DOHH2 (cell line): ENCODE measurements around the gene PGS1.

Experiments used
- H3F3A ChIP-seq: fragments of 200-600 bp; sonication (generic), shearing (Covaris generic); 2 replicates; pipeline ENCODE4 v1.6.0; 2016; ENCODE audit warnings: antibody characterized with exemption, mild to moderate bottlenecking; ENCODE audit not compliant: control insufficient read depth, insufficient read depth
- H3K27ac ChIP-seq: fragments of 200-600 bp; sonication (generic); 2 replicates; pipeline ENCODE4 v1.5.1; 2014; ENCODE audit warnings: low read depth, mild to moderate bottlenecking, low read length, moderate library complexity
- H3K27me3 ChIP-seq: fragments of 200-600 bp; sonication (generic); 2 replicates; pipeline ENCODE4 v1.6.1; 2014; ENCODE audit warnings: mild to moderate bottlenecking, low read length, mixed read lengths; ENCODE audit not compliant: control insufficient read depth
- H3K36me3 ChIP-seq: fragments of 200-600 bp; sonication (generic); 2 replicates; pipeline ENCODE4 v1.6.1; 2014; ENCODE audit warnings: mild to moderate bottlenecking, low read length, moderate library complexity, mixed read lengths; ENCODE audit not compliant: control insufficient read depth
- H3K4me1 ChIP-seq: fragments of 200-600 bp; sonication (generic); 2 replicates; pipeline ENCODE4 v1.6.1; 2014; ENCODE audit warnings: mild to moderate bottlenecking, low read length, mixed read lengths; ENCODE audit not compliant: control insufficient read depth
- H3K4me2 ChIP-seq: fragments of 200-600 bp; sonication (generic); 2 replicates; pipeline ENCODE4 v1.6.0; 2014; ENCODE audit warnings: mild to moderate bottlenecking, low read length, moderate library complexity
- H3K4me3 ChIP-seq: fragments of 200-600 bp; sonication (generic); 2 replicates; pipeline ENCODE4 v1.5.1; 2014; ENCODE audit warnings: mild to moderate bottlenecking, low read length, mixed read lengths
- H3K79me2 ChIP-seq: fragments of 200-600 bp; sonication (generic); 2 replicates; pipeline ENCODE4 v1.6.1; 2014; ENCODE audit warnings: mild to moderate bottlenecking, low read length, mixed read lengths; ENCODE audit not compliant: control insufficient read depth
- H3K9me2 ChIP-seq: fragments of 200-600 bp; sonication (generic); replicated peaks from 2 replicates; pipeline ENCODE4 v1.6.1; 2014; ENCODE audit warnings: mild to moderate bottlenecking, low read length, mixed read lengths; ENCODE audit not compliant: control insufficient read depth
- H3K9me3 ChIP-seq: fragments of 200-600 bp; sonication (generic); 2 replicates; pipeline ENCODE4 v1.6.1; 2014; ENCODE audit warnings: antibody characterized with exemption, low read length, mixed read lengths; ENCODE audit not compliant: control insufficient read depth, insufficient read depth
- H4K20me1 ChIP-seq: fragments of 200-600 bp; sonication (generic); 2 replicates; pipeline ENCODE4 v1.6.0; 2014; ENCODE audit warnings: low read depth, mild to moderate bottlenecking, antibody characterized with exemption, low read length, moderate library complexity; ENCODE audit not compliant: control insufficient read depth, insufficient read depth
- EZH2phosphoT487 ChIP-seq: fragments of 200-600 bp; sonication (generic); IDR thresholded peaks from 2 replicates; pipeline ENCODE4 v1.6.1; 2017; ENCODE audit warnings: borderline replicate concordance, mild to moderate bottlenecking, antibody characterized with exemption, low read length, moderate library complexity, mixed read lengths
- TF ChIP-seq, protein P1 (sequence below): fragments of 200-600 bp; sonication (generic); IDR thresholded peaks from one replicate; pipeline ENCODE4 v1.5.1; 2014; ENCODE audit warnings: antibody characterized with exemption, mild to moderate bottlenecking, low read depth, low read length; ENCODE audit not compliant: poor library complexity, severe bottlenecking

PGS1 gene

DNA sequence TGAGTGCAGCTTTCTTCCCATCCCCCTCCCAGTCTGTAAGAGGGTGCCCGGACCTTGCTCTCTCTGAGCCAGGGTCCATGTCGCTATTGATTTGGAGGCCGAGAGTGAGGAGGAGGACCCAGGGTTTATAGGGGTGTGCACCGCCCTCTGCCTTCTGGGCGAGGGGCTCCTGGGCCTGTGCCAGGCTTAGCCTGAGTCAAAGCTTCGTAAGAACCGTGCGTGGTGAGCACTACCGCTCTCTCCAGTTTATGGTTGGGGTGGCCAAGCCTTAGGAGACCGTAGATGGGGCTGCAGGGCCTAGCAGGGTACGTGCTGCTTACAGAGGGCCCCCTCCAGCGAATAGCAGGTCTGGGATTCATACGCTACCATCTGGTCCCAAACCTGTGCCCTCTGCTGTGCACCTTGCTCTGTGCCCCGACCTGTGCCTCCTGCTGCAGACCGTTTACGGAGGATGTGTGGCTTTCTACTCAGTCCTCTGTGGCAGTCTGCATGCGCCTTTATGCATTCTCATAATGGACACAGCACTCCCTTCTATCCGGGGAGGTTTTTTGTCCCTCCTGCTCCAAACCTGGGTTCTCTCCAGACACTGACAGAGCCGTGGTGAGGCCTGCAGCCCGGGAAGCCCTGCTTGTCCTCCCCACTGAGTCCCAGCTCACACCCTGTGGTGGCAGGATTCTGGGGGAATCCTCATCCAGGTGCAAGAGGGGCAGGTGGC lies 54.7 kb downstream of the PGS1 start:
- Histone ChIP-seq H3K27ac (no peak overlapping the region), H3K9me2 (no peaks in the 10 kb centered on the region), H3K4me2 (no peak overlapping the region), H3K27me3 (peaks cover 5% of the 10 kb centered on the region; the same call in 1 of the 2 replicates), H3K79me2 (no peaks in the 10 kb centered on the region), H4K20me1 (no peaks in the 10 kb centered on the region), H3K4me1 (no peaks in the 10 kb centered on the region), H3K4me3 (no peak overlapping the region), H3K9me3 (no peaks in the 10 kb centered on the region), H3K36me3 (no peaks in the 10 kb centered on the region), H3F3A (no peaks in the 10 kb centered on the region)
- TF ChIP-seq EZH2phosphoT487, result no peak
- TF ChIP-seq, protein P1, sequence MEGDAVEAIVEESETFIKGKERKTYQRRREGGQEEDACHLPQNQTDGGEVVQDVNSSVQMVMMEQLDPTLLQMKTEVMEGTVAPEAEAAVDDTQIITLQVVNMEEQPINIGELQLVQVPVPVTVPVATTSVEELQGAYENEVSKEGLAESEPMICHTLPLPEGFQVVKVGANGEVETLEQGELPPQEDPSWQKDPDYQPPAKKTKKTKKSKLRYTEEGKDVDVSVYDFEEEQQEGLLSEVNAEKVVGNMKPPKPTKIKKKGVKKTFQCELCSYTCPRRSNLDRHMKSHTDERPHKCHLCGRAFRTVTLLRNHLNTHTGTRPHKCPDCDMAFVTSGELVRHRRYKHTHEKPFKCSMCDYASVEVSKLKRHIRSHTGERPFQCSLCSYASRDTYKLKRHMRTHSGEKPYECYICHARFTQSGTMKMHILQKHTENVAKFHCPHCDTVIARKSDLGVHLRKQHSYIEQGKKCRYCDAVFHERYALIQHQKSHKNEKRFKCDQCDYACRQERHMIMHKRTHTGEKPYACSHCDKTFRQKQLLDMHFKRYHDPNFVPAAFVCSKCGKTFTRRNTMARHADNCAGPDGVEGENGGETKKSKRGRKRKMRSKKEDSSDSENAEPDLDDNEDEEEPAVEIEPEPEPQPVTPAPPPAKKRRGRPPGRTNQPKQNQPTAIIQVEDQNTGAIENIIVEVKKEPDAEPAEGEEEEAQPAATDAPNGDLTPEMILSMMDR, result no peak

DNA sequence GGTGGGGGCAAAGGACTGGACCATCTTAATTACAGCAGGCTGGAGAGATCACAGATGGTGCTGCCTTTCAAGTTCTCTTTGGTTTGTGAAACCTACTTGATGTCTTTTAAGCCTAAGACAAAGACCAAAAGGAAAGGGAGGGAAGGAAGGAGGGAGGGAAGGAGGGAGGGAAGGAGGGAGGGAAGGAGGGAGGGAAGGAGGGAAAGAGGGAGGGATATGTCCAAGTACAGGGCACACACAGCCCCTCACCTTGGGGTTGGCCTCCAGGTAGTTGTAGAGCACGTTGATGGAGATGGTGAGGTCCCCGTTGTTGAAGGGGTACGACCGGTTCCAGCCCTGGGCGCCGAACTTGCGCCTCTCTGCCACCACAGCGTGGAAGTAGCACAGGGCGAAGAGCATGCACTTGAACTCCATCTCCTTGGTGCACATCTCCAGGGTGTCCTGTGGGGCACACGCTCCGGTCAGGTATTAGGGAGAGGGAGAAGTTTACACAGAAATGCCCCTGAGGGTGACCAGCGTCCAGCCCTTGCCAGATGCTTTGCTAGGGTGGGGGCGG lies 55.4 kb downstream of the PGS1 start:
- Histone ChIP-seq H3K4me1 (no peaks in the 10 kb centered on the region), H3K79me2 (no peaks in the 10 kb centered on the region), H3K27ac (no peak overlapping the region), H3K36me3 (no peaks in the 10 kb centered on the region), H3K4me3 (no peak overlapping the region), H3F3A (no peaks in the 10 kb centered on the region), H3K9me2 (no peaks in the 10 kb centered on the region), H4K20me1 (no peaks in the 10 kb centered on the region), H3K9me3 (no peaks in the 10 kb centered on the region), H3K4me2 (no peak overlapping the region), H3K27me3 (peaks cover 5% of the 10 kb centered on the region; the same call in 1 of the 2 replicates)
- TF ChIP-seq, protein P1, result no peak
- TF ChIP-seq EZH2phosphoT487, result no peak

- Histone ChIP-seq H3F3A (no peaks in the 10 kb centered on the region), H3K4me3 (no peak overlapping the region), H3K79me2 (no peaks in the 10 kb centered on the region), H4K20me1 (no peaks in the 10 kb centered on the region), H3K9me3 (no peaks in the 10 kb centered on the region), H3K9me2 (no peaks in the 10 kb centered on the region), H3K4me2 (no peak overlapping the region), H3K27me3 (peaks cover 5% of the 10 kb centered on the region; the same call in 1 of the 2 replicates), H3K36me3 (no peaks in the 10 kb centered on the region), H3K27ac (no peak overlapping the region), H3K4me1 (no peaks in the 10 kb centered on the region)
- TF ChIP-seq, protein P1, result no peak
Observed at GRCh38 chr17:78434455-78435329, 56.2 kb downstream of the PGS1 start.
